GM12878 (cell line): ENCODE measurements around the gene TAF11L2.
"Not testable (repeated sequence)": the region's sequence is repeated elsewhere in the genome, so short reads cannot be mapped to it uniquely, and the experiment has no call there.

ENCODE experiments used
- BHLHE40 ChIP-seq, 2 experiments: fragments of 450-650 bp in 1 of 2; IDR thresholded peaks; 2 replicates each; pipeline ENCODE4 v1.6.1; 2011 to 2017; ENCODE audit warnings: low read depth in 2 of 2, borderline replicate concordance in 1 of 2, improper control_type of control experiment in 1 of 2, low read length in 1 of 2, mild to moderate bottlenecking in 1 of 2
- CTCF ChIP-seq, 3 experiments: IDR thresholded peaks in 2 of 3; conservative IDR thresholded peaks in 1 of 3; 2 replicates each; pipeline ENCODE4 v1.5.1; 2011; ENCODE audit warnings: low read depth in 3 of 3, low read length in 3 of 3, mild to moderate bottlenecking in 3 of 3, control low read depth in 2 of 3, moderate library complexity in 2 of 3, inconsistent platforms in 1 of 3, mixed read lengths in 1 of 3; ENCODE audit not compliant: control insufficient read depth in 2 of 3, insufficient read depth in 1 of 3; ENCODE audit errors: extremely low read depth in 1 of 3
- EED ChIP-seq: sonication (generic); IDR thresholded peaks from 2 replicates; pipeline ENCODE4 v1.6.1; 2016; ENCODE audit warnings: antibody characterized with exemption, low read depth
- EP300 ChIP-seq, 2 experiments: fragments of 150-350 bp in 1 of 2; IDR thresholded peaks; 2 replicates each; pipeline ENCODE4 v1.6.1; 2011 to 2012; ENCODE audit warnings: low read depth in 2 of 2, low read length in 2 of 2, borderline replicate concordance in 1 of 2, improper control_type of control experiment in 1 of 2, inconsistent platforms in 1 of 2; ENCODE audit not compliant: control insufficient read depth in 1 of 2
- IRF5 ChIP-seq: fragments of 450-650 bp; IDR thresholded peaks from 2 replicates; pipeline ENCODE4 v1.6.1; 2017; ENCODE audit warnings: borderline replicate concordance
- KAT2A ChIP-seq: conservative IDR thresholded peaks from 2 replicates; pipeline ENCODE4 v1.6.1; 2011; ENCODE audit warnings: low read depth, low read length; ENCODE audit not compliant: control insufficient read depth
- LARP7 ChIP-seq: fragments of 450-650 bp; IDR thresholded peaks from 2 replicates; pipeline ENCODE4 v1.6.1; 2017; ENCODE audit warnings: mild to moderate bottlenecking
- NR2C1 ChIP-seq: fragments of 450-650 bp; IDR thresholded peaks from 2 replicates; pipeline ENCODE4 v1.6.1; 2017; ENCODE audit warnings: antibody characterized with exemption, mild to moderate bottlenecking, moderate library complexity
- POLR2AphosphoS5 ChIP-seq: IDR thresholded peaks from 2 replicates; pipeline ENCODE4 v1.6.1; 2011; ENCODE audit warnings: mild to moderate bottlenecking, low read length, inconsistent platforms
- STAT1 ChIP-seq: fragments of 450-650 bp; conservative IDR thresholded peaks from 2 replicates; pipeline ENCODE4 v1.6.1; 2014; ENCODE audit warnings: antibody characterized with exemption, mild to moderate bottlenecking
- YY1 ChIP-seq: IDR thresholded peaks from 2 replicates; pipeline ENCODE4 v1.6.1; 2011; ENCODE audit warnings: low read depth, mild to moderate bottlenecking, low read length

GRCh38 chr5:17519508-17519907, 21.5 kb downstream of the TAF11L2 start:
- not testable (repeated sequence) for TF ChIP-seq LARP7; NR2C1; POLR2AphosphoS5; CTCF (IDR thresholded peaks at IDR 0.05 in 2 of 3, conservative IDR thresholded peaks at IDR 0.05 in 1 of 3; ENCODE audit: control insufficient read depth in 2 of 3, extremely low read depth in 1 of 3, insufficient read depth in 1 of 3, low read depth in 3 of 3, low read length in 3 of 3); IRF5; EP300 (IDR thresholded peaks at IDR 0.05; ENCODE audit: borderline replicate concordance in 1 of 2, control insufficient read depth in 1 of 2, low read depth in 2 of 2, low read length in 2 of 2); STAT1; BHLHE40 (IDR thresholded peaks at IDR 0.05; ENCODE audit: borderline replicate concordance in 1 of 2, low read depth in 2 of 2, low read length in 1 of 2); KAT2A; YY1; EED
